ENCODE measurements around the gene RYR1.
A peak's percentile ranks its signal among the peaks of the same experiment; 100 is the strongest.
"Not testable (repeated sequence)": the region's sequence is repeated elsewhere in the genome, so short reads cannot be mapped to it uniquely, and the experiment has no call there.

RYR1 gene

DNA sequence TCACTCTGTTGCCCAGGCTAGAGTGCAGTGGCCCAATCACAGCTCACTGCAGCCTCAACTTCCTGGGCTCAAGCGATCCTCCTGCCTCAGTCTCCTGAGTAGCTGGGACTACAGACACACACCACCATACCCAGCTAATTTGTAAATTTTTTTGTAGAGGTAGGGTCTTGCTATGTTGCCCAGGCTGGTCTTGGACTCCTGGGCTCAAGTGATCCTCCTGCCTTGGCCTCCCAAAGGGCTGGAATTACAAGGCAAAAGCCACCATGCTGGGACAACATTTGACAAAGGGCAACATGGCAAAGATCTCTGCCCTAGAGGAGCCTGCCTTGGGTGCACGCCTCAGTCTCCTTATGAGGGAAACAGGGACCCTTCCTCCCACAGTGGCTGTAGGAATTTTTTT is 61.9 kb downstream of the RYR1 start:
- not testable (repeated sequence) for DNase-seq

DNA sequence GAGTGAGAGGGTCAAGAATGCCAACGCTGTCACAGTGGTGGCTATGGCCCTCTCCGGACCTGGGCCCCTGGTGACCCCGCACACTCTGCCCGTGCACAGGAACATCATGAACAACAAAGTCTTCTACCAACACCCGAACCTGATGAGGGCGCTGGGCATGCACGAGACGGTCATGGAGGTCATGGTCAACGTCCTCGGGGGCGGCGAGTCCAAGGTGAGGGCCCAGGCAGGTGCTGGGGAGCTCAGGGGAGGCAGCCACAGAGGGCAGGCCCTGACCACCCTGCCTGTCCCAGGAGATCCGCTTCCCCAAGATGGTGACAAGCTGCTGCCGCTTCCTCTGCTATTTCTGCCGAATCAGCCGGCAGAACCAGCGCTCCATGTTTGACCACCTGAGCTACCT is 62.6 kb downstream of the RYR1 start:
- DNase-seq, result no peak

GRCh38 chr19:38496603-38497487 is 63.4 kb downstream of the RYR1 start:
- DNase-seq, result no peak

DNA sequence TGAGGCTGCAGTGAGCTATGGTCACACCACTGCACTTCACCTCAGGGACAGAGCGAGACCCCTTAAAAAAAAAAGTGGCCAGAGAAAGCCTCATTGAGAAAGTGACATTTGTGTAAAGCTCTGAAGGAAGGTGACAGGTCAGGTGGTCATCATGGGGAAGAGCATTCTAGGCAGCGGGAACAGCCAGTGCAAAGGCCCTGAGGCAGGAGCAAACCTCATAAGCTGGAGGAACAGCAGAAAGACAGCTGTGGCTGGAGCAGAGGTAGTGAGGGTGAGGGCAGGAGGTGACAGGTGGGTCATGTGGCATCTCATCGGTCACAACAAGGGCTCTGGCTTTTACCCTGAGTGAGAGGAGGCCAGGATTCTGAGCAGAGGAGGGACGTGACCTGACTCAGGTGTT is 64.4 kb downstream of the RYR1 start:
- DNase-seq, result no peak

DNA sequence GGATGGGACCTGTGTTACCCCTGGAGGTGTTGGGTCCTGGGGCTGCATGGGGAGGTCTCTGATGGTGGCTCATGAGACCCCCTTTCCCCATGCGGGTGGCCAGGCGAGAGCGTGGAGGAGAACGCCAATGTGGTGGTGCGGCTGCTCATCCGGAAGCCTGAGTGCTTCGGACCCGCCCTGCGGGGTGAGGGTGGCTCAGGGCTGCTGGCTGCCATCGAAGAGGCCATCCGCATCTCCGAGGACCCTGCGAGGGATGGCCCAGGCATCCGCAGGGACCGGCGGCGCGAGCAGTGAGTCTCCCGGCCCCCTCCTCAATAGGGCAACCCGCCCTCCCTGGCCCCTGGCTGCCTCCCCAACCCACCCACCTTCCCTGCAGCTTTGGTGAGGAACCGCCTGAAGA is 66.0 kb downstream of the RYR1 start:
- DNase-seq, result no peak

DNA sequence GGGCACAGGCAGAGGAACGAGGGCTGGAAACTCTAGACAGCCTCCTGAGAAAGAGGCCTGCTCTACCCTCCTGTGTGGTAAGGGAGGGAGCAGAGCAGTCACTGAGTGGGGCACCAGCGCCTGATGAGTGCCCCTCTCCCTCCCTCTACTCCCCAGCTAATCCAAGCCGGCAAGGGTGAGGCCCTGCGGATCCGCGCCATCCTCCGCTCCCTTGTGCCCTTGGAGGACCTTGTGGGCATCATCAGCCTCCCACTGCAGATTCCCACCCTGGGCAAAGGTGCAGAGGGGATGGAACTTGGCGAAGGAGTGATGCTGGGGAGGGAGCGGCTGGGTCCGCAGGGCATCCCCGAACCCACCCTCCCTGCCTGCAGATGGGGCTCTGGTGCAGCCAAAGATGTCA is 67.0 kb downstream of the RYR1 start:
- DNase-seq, result no peak

DNA sequence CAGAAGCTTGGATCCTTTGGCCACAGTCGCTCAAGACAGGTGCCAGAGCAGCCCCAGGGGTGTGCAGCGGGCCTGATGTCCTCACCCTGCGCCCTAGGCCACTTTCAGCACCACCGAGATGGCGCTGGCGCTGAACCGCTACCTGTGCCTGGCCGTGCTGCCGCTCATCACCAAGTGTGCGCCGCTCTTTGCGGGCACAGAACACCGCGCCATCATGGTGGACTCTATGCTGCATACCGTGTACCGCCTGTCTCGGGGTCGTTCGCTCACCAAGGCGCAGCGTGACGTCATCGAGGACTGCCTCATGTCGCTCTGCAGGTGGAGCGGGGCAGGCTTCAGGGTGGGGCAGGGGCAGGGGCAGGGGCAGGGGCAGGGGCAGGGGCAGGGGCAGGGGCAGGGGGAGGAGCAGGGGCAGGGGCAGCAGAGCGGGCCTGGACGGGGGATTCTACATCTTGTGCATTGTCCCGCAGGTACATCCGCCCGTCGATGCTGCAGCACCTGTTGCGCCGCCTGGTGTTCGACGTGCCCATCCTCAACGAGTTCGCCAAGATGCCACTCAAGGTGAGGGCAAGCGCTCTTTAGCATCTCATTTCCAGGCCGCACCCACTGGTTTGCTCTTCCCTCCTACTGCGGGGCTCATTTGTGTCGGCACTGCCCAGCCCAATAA is 69.1 kb downstream of the RYR1 start:
- no peak for DNase-seq

DNA sequence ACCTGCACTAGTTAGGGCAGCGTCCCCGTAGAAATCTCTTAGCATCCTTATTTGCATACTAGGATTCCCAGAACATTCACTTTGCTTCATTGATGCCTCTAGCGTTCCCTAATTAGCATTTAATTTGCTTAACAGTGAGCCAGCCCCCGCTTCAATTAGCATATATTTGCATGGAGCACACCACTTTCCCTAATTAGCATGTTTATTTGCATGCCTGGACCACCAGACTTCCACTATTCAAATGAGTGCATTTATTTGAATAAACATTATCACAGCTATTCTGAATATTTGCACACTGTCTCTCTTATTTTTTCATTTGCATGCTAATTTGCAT is 69.6 kb downstream of the RYR1 start:
- DNase-seq, result no peak

- DNase-seq, result no peak
Observed at GRCh38 chr19:38505958-38506357, 72.5 kb downstream of the RYR1 start.

GRCh38 chr19:38506375-38506722 is 72.9 kb downstream of the RYR1 start:
- no peak for DNase-seq

GRCh38 chr19:38506723-38507550 is 73.4 kb downstream of the RYR1 start:
- DNase-seq, result peak; percentile 46

DNA sequence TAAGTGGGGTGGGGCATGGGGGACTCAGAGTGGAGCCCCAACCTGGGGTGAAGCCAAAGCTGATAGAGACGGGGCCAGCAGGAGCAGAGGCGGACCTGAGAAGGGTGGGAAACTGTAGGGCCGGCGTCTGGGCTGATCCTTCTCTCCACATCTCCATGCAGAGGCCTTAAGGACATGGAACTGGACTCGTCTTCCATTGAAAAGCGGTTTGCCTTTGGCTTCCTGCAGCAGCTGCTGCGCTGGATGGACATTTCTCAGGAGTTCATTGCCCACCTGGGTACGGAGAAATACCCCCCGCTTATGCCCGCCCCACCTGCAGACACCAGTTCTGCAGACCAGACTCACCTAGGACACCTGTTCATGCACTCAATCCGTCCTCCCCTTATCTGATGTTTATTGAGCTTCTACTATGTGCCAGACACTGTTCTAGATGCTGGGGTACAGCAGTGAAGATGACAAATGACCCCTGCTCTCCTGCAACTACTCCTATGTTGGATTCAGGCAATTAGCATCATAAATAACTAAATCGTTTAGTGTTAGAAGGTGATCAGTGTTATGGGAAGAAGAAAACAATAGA is 74.1 kb downstream of the RYR1 start:
- no peak for DNase-seq

- DNase-seq, result no peak
Observed at GRCh38 chr19:38508507-38508906, 75.0 kb downstream of the RYR1 start.

- DNase-seq, result no peak
Observed at GRCh38 chr19:38509027-38509426, 75.5 kb downstream of the RYR1 start.

DNA sequence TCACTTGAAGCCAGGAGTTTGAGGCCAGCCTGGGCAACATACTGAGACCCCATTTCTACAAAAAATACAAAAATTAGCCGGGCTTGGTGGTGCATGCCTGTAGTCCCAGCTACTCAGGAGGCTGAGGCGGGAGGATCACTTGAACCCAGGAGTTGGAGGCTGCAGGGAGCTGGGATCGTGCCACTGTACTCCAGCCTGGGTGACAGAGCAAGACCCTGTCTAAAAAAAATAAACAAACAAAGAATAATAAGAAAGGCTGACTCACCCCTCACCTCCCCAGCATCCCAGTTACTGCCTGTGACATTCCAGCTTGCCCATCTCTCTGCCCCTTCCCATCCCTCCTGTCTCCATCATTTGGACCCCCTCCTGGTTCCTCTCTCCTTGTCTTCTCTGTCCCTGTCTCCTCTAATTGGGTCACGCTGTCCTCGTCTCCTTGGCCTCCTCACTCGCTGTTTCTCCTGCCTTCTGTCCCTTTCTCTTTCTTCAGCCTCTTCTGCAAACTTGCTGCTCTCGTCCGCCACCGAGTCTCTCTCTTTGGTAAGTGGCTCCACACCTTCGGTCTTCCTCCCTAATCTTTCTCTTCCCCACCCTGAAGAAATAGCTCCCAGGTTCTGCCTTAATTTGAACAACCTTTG is 77.7 kb downstream of the RYR1 start:
- no peak for DNase-seq

- DNase-seq, result no peak
Observed at GRCh38 chr19:38512277-38512676, 78.8 kb downstream of the RYR1 start.

DNA sequence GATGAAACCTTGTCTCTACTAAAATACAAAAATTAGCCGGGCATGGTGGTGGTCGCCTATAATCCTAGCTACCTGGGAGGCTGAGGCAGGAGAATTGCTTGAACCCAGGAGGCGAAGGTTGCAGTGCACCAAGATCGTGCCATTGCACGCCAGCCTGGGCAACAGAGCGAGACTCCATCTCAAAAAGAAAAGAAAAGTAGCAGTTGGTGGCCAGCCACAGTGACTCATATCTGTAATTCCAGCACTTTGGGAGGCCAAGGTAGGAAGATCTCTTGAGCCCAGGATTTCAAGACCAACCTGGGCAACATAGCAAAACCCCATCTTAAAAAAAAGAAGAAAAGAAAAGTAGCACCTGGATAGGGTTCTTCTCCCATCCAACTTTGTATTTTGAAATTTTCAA is 79.7 kb downstream of the RYR1 start:
- not testable (repeated sequence) for DNase-seq

GRCh38 chr19:38513762-38514167 is 80.3 kb downstream of the RYR1 start:
- DNase-seq, result no peak

DNA sequence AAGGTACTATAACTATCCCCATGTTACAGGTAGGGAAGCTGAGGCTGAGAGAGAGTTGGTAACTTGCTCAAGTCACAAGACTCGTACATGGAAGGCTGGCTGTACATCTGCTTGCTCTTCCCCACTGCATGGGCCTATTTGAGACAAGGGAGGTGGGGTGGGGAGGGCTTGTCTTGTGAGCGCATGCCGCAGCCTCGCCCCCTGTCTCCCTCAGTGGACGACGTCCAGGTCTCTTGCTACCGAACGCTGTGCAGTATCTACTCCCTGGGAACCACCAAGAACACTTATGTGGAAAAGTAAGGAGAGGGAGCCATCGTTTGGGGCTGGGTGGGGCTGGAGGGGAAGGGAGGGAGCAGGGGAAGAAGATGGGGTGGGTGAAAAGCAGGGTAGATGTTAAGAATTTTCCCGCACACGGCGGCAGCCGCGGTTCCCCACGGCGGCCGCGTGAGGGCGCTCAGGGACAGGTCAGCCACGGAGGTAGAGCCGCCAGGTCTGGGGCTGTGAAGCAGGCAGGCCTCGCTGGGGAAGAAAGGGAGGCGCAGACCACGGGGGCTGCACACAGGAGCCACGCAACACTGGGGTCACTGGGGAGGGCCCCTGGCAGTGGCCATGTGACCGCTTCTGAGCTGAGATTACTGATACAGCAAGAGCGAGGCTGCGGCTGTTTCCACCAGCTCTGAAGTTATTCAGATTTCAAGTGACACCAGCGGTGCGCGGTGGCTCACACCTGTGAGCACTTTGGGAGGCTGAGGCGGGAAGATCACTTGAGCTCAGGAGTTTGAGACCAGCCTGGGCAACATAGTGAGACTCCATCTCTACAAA is 81.5 kb downstream of the RYR1 start:
- DNase-seq, result peak; percentile 40

DNA sequence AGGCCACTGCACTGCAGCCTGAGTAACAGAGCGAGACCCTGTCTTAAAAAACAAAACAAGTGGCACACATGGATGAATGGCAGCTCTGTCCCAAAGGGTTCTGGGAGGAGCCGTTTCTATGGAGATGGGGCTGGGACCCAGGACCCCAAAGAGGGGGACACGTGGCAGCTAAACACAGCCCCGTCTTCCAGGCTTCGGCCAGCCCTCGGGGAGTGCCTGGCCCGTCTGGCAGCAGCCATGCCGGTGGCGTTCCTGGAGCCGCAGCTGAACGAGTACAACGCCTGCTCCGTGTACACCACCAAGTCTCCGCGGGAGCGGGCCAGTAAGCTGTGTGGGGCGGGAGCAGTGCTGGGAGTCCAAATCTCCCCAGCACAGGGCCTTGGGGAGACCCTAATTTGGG is 82.4 kb downstream of the RYR1 start:
- DNase-seq, result no peak

GRCh38 chr19:38516802-38517201 is 83.3 kb downstream of the RYR1 start:
- DNase-seq, result no peak

GRCh38 chr19:38517321-38517720 is 83.8 kb downstream of the RYR1 start:
- no peak for DNase-seq

All from NCI-H1105 treated with DMSO at 0.1 percent for 48 hours (cell line).